NCI-H1105 (cell line): ENCODE results near the gene ARHGAP10.
"Not testable (repeated sequence)": the region's sequence is repeated elsewhere in the genome, so short reads cannot be mapped to it uniquely, and the experiment has no call there.

Source experiments
- DNase-seq: peaks from one replicate; lab custom pipeline; 2025; lab: John Stamatoyannopoulos, UW

The ARHGAP10 gene

GRCh38 chr4:147901388-147901787, 169.5 kb downstream of the ARHGAP10 start:
- DNase-seq = no peak

- no peak for DNase-seq
Observed at GRCh38 chr4:147901916-147902315, 170.0 kb downstream of the ARHGAP10 start.

- DNase-seq = no peak
Observed at GRCh38 chr4:147909225-147909624, 177.3 kb downstream of the ARHGAP10 start.

GRCh38 chr4:147910315-147910714, 178.4 kb downstream of the ARHGAP10 start:
- no peak for DNase-seq

GRCh38 chr4:147912106-147912505, 180.2 kb downstream of the ARHGAP10 start:
- DNase-seq = not testable (repeated sequence)

GRCh38 chr4:147913137-147913536, 181.2 kb downstream of the ARHGAP10 start:
- no peak for DNase-seq

- no peak for DNase-seq
Observed at GRCh38 chr4:147916351-147916750, 184.5 kb downstream of the ARHGAP10 start.

- DNase-seq = no peak
Observed at GRCh38 chr4:147923381-147923780, 191.5 kb downstream of the ARHGAP10 start.

GRCh38 chr4:147923854-147924253, 192.0 kb downstream of the ARHGAP10 start:
- DNase-seq = no peak

GRCh38 chr4:147924604-147925412, 192.9 kb downstream of the ARHGAP10 start:
- no peak for DNase-seq

GRCh38 chr4:147927377-147928137, 195.7 kb downstream of the ARHGAP10 start:
- no peak for DNase-seq

- no peak for DNase-seq
Observed at GRCh38 chr4:147928400-147928799, 196.5 kb downstream of the ARHGAP10 start.

- DNase-seq = no peak
Observed at GRCh38 chr4:147929746-147930145, 197.9 kb downstream of the ARHGAP10 start.

- DNase-seq = no peak
Observed at GRCh38 chr4:147933316-147933715, 201.4 kb downstream of the ARHGAP10 start.

- no peak for DNase-seq
Observed at GRCh38 chr4:147933779-147934178, 201.9 kb downstream of the ARHGAP10 start.

- DNase-seq = no peak
Observed at GRCh38 chr4:147938496-147938895, 206.6 kb downstream of the ARHGAP10 start.

- no peak for DNase-seq
Observed at GRCh38 chr4:147940171-147940570, 208.3 kb downstream of the ARHGAP10 start.

GRCh38 chr4:147941373-147941772, 209.5 kb downstream of the ARHGAP10 start:
- no peak for DNase-seq

GRCh38 chr4:147942729-147943128, 210.8 kb downstream of the ARHGAP10 start:
- DNase-seq = no peak

GRCh38 chr4:147943159-147943638, 211.3 kb downstream of the ARHGAP10 start:
- DNase-seq = no peak

GRCh38 chr4:147944249-147944648, 212.4 kb downstream of the ARHGAP10 start:
- DNase-seq = no peak

GRCh38 chr4:147944670-147945260, 212.9 kb downstream of the ARHGAP10 start:
- no peak for DNase-seq

- no peak for DNase-seq
Observed at GRCh38 chr4:147948336-147948735, 216.4 kb downstream of the ARHGAP10 start.
